Astrocyte of the spinal cord (primary cell): Measurements from ENCODE around the gene HMCN1.

Experiments used
- DNase-seq: peaks from one replicate; pipeline ENCODE4 v3.0.0; 2011; ENCODE audit warnings: low read depth, low spot score
- H3K4me3 ChIP-seq: 2 replicates; pipeline ENCODE4 v1.5.1; 2011; ENCODE audit warnings: low read depth, mild to moderate bottlenecking, low read length, moderate library complexity
- CTCF ChIP-seq: IDR thresholded peaks from 2 replicates; pipeline ENCODE4 v1.5.1; 2012; ENCODE audit warnings: low read depth, mild to moderate bottlenecking, low read length, inconsistent platforms
- in situ Hi-C: cut with HindIII; loops from 2 replicates; pipeline ENCODE4 v1.10.0; 2017; ENCODE audit warnings: low sequenced_read_pairs

Gene HMCN1

GRCh38 chr1:186139115-186139514 is 404.9 kb downstream of the HMCN1 start:
- no peak overlapping the region for H3K4me3 ChIP-seq
- TF ChIP-seq CTCF = no peak
- in situ Hi-C loops = no loop called here
- no peak for DNase-seq

- no peak for TF ChIP-seq CTCF
- H3K4me3 ChIP-seq = no peak overlapping the region
- in situ Hi-C loops = no loop called here
- DNase-seq = peak; percentile 61
Observed at GRCh38 chr1:186139701-186140100, 405.5 kb downstream of the HMCN1 start.

DNA sequence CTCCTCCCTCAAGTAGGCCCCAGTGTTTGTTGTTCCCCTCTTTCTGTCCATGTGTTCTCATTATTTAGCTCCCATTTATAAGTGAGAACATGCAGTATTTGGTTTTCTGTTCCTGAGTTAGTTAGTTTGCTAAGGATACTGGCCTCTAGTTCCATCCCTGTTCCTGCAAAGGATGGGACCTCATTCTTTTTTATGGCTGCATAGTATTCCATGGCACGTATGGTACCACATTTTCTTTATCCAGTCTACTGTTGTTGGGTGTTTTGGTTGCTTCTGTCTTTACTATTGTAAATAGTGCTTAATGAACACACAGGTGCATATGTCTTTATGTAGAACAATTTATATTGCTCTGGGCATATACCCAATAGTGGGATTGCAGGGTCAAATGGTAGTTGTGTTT is 408.0 kb downstream of the HMCN1 start:
- no peak overlapping the region for H3K4me3 ChIP-seq
- in situ Hi-C loops = no loop called here
- TF ChIP-seq CTCF = no peak

DNA sequence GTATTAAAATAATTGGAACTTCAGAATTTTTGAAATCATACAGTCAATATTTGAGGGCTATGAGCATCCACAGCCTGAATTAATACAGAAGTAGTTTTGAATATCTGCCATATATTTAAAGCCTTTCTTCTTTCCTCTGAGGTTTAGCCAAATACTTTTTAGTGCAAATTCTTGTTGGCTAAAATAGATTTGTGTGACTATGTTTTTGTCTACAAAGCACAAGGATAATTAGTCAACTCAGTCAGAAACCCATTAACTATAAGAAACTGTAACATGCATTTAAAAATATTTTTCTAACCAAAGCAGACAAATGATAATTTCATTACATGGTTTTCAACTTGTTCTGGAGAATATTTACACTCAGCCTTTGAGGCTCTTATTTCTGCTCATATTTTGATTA is 408.7 kb downstream of the HMCN1 start:
- in situ Hi-C loops = no loop called here
- TF ChIP-seq CTCF = no peak
- no peak for DNase-seq

More for the DNA sequence above, 408.0 kb downstream of the HMCN1 start:
- no peak for DNase-seq

GRCh38 chr1:186143481-186143880 is 409.3 kb downstream of the HMCN1 start:
- no peak for TF ChIP-seq CTCF

More for the DNA sequence above, 408.7 kb downstream of the HMCN1 start:
- no peak overlapping the region for H3K4me3 ChIP-seq

GRCh38 chr1:186144505-186144904 is 410.3 kb downstream of the HMCN1 start:
- TF ChIP-seq CTCF = no peak
- no peak for DNase-seq
- in situ Hi-C loops = no loop called here
- no peak overlapping the region for H3K4me3 ChIP-seq

More at GRCh38 chr1:186143481-186143880, 409.3 kb downstream of the HMCN1 start:
- in situ Hi-C loops = no loop called here
- no peak for DNase-seq
- no peak overlapping the region for H3K4me3 ChIP-seq

- in situ Hi-C loops = no loop called here
- DNase-seq = no peak
- no peak overlapping the region for H3K4me3 ChIP-seq
- TF ChIP-seq CTCF = no peak
Observed at GRCh38 chr1:186146974-186147373, 412.8 kb downstream of the HMCN1 start.
